Stomach (tissue), 4 donors: ENCODE results near the gene PNPLA8.

Experiments used
- CTCF ChIP-seq, 7 experiments: fragments of 450-650 bp in 4 of 7; fragments of 200-600 bp in 3 of 7; sonication (generic) in 3 of 7; IDR thresholded peaks; one replicate each; pipeline ENCODE4 v1.5.1; 2016 to 2019; ENCODE audit warnings: antibody characterized with exemption in 7 of 7, control low read depth in 2 of 7, mild to moderate bottlenecking in 1 of 7
- POLR2AphosphoS5 ChIP-seq, 3 donors: sonication (generic); formaldehyde crosslinking; IDR thresholded peaks; one replicate each; pipeline ENCODE4 v1.6.1; 2016; ENCODE audit warnings: antibody characterized with exemption in 3 of 3

- TF ChIP-seq CTCF (IDR thresholded peaks at IDR 0.05): no peak
- no peak for TF ChIP-seq POLR2AphosphoS5 (IDR thresholded peaks at IDR 0.05)
These were observed 98.2 kb downstream of the PNPLA8 start for GRCh38 chr7:108427766-108428165.
